Tibial nerve (tissue), 4 donors: ENCODE results near the gene SRSF9. TPM values are rescaled to one million over a fixed set of nuclear protein-coding genes. Genes with fewer than 3 reads are reported as not detected.

Source experiments
- DNase-seq, 2 donors: peaks; one replicate each; pipeline ENCODE4 v3.0.0-alpha.2; 2019; ENCODE audit warnings: low spot score in 2 of 2
- H3K27ac ChIP-seq, 4 donors: fragments of 200-600 bp; sonication (generic) in 3 of 4; one replicate each; pipeline ENCODE4 v1.5.1; 2017 to 2019; ENCODE audit warnings: mild to moderate bottlenecking in 1 of 4
- H3K27me3 ChIP-seq, 2 donors: fragments of 200-600 bp; sonication (generic) in 1 of 2; one replicate each; pipeline versions ENCODE4 v1.5.1 to v1.6.0; 2017 to 2019
- H3K36me3 ChIP-seq, 3 donors: fragments of 200-600 bp; sonication (generic); one replicate each; pipeline ENCODE4 v1.5.1; 2018 to 2019
- H3K4me1 ChIP-seq, 4 donors: fragments of 200-600 bp; sonication (generic) in 3 of 4; one replicate each; pipeline ENCODE4 v1.5.1; 2017 to 2019
- H3K4me3 ChIP-seq, 4 donors: fragments of 200-600 bp; sonication (generic) in 3 of 4; one replicate each; pipeline ENCODE4 v1.5.1; 2017 to 2019; ENCODE audit warnings: mild to moderate bottlenecking in 1 of 4, moderate library complexity in 1 of 4
- H3K9me3 ChIP-seq, 4 donors: fragments of 200-600 bp; sonication (generic) in 3 of 4; one replicate each; pipeline ENCODE4 v1.5.1; 2017 to 2019
- EP300 ChIP-seq, 2 donors: sonication (generic); formaldehyde crosslinking; IDR thresholded peaks; one replicate each; pipeline ENCODE4 v1.6.1; 2017; ENCODE audit warnings: antibody characterized with exemption in 2 of 2, mild to moderate bottlenecking in 1 of 2
- POLR2A ChIP-seq, 2 donors: fragments of 450-650 bp; IDR thresholded peaks; one replicate each; pipeline ENCODE4 v1.6.1; 2017; ENCODE audit warnings: antibody characterized with exemption in 2 of 2, mild to moderate bottlenecking in 2 of 2, moderate library complexity in 2 of 2
- WGBS, 2 donors: methylation state at CpG; one replicate each; pipeline ENCODE4 v1.1.5; 2018; 5-methylcytosine and 5-hydroxymethylcytosine counted together
- total RNA-seq, 4 donors: library from RNA; depleted of rRNA; stranded (reverse); fragments of >200 nt; gene quantifications; one replicate each; pipeline ENCODE4 v1.1.0, GENCODE V29; 2016
- TF ChIP-seq, protein P1 (sequence below), 5 experiments: fragments of 200-600 bp in 3 of 5; fragments of 450-650 bp in 2 of 5; sonication (generic) in 3 of 5; IDR thresholded peaks; one replicate each; pipeline ENCODE4 v1.5.1; 2016 to 2019; ENCODE audit warnings: antibody characterized with exemption in 5 of 5, mild to moderate bottlenecking in 3 of 5, moderate library complexity in 2 of 5

Gene SRSF9
- total RNA-seq, 4 donors from 2014 or later, result 66.6 to 90.6 (median 77.1) TPM

DNA sequence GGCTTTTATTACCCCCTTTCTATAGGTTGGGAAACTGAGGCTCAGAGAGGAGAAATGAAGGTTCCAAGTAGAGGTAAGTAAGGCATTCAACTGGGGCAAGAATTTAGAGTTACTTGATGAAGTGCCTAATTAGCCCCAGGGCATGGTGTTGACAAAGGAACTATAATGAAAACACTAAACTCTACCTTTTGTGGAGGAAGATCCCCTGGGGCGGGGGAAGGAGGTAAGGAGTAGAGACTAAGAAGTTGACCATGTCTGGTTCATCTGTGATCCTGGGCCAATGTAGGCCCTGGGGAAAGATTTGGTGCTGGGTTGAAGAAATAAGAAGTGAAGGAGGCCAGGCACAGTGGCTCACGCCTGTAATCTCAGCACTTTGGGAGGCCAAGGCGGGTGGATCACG, 47.8 kb downstream of the SRSF9 start:
- no peak for DNase-seq
- Histone ChIP-seq H3K4me1 (no peaks in the 10 kb centered on the region), H3K36me3 (no peaks in the 10 kb centered on the region), H3K27ac (no peak overlapping the region), H3K4me3 (no peak overlapping the region), H3K27me3 (no peaks in the 10 kb centered on the region), H3K9me3 (no peaks in the 10 kb centered on the region)
- WGBS, 2 donors, result 78 to 79% methylated on average over 4 of the region's 4 CpGs
- TF ChIP-seq, protein P1, sequence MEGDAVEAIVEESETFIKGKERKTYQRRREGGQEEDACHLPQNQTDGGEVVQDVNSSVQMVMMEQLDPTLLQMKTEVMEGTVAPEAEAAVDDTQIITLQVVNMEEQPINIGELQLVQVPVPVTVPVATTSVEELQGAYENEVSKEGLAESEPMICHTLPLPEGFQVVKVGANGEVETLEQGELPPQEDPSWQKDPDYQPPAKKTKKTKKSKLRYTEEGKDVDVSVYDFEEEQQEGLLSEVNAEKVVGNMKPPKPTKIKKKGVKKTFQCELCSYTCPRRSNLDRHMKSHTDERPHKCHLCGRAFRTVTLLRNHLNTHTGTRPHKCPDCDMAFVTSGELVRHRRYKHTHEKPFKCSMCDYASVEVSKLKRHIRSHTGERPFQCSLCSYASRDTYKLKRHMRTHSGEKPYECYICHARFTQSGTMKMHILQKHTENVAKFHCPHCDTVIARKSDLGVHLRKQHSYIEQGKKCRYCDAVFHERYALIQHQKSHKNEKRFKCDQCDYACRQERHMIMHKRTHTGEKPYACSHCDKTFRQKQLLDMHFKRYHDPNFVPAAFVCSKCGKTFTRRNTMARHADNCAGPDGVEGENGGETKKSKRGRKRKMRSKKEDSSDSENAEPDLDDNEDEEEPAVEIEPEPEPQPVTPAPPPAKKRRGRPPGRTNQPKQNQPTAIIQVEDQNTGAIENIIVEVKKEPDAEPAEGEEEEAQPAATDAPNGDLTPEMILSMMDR (IDR thresholded peaks at IDR 0.05), result no peak
- TF ChIP-seq EP300 (IDR thresholded peaks at IDR 0.05) (no peak), POLR2A (IDR thresholded peaks at IDR 0.05) (no peak)

DNA sequence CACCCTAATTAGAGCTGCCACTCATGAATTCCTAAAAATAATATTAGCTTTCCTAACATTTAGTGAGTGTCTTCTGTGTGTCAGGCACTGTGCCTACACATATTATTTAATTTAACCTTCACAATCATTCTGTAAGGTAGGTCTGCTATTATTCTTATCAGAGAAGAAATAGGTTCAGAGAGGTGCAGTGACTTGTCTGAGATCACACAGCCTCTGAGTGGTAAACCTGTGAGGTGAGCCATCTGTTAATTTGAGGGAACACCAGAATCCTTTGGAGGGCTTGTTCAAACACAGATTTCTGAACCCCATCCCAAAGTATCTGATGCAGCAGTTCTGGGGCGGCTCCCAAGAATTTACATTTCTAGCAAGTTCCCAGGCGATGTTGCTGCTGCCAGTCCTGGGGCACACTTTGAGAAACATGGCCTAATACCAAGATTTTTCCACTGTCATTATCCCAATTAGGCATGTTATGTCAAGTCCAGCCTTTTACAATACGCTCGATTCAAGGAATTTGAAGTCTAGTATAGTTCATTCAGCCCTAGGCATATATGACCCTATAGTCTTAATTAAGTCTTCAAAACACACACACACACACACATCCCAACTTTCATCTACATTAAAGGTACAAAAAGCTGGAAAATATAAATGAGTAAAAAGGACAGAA, 51.5 kb downstream of the SRSF9 start:
- no peak overlapping the region for H3K4me3 ChIP-seq
- no peaks in the 10 kb centered on the region for H3K36me3 ChIP-seq
- 76 to 81% methylated on average over 4 of the region's 4 CpGs for WGBS, 2 donors
- H3K4me1 ChIP-seq, result no peaks in the 10 kb centered on the region
- no peaks in the 10 kb centered on the region for H3K27me3 ChIP-seq
- H3K27ac ChIP-seq, result no peak overlapping the region
- TF ChIP-seq POLR2A (IDR thresholded peaks at IDR 0.05) (no peak), EP300 (IDR thresholded peaks at IDR 0.05) (no peak)
- TF ChIP-seq, protein P1 (IDR thresholded peaks at IDR 0.05), result no peak
- no peak for DNase-seq
- no peaks in the 10 kb centered on the region for H3K9me3 ChIP-seq

DNA sequence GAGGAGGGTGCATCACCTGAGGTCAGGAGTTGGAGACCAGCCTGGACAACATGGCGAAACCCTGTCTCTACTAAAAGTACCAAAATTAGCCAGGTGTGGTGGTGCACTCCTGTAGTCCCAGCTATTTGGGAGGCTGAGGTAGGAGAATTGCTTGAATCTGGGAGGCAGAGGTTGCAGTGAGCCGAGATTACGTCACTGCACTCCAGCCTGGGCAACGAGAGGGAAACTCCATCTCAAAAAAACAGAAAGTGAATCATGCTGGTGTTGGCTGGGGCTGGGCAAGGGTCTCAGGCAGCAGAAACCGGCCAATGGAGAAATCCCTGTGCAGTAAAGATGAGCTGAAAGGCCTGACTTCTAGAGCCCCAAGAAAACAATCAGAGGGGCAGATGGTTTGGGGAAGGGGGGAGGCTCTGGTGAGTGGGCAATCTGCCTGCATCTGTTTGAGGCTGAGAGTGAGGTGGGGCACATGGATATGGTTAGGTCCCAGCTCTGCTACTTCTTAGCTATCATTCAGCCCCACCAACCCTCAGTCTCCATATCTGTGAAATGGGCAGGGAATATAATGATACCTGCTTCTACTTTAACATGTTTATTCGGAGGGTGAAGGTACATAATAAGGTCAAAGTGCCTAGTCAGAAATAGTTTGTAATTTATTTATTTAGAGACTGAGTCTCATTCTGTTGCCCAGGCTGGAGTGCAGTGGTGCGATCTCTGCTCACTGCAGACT, 52.9 kb downstream of the SRSF9 start:
- Histone ChIP-seq H3K27ac (no peak overlapping the region), H3K4me1 (no peaks in the 10 kb centered on the region), H3K27me3 (no peaks in the 10 kb centered on the region), H3K36me3 (no peaks in the 10 kb centered on the region), H3K4me3 (no peak overlapping the region), H3K9me3 (no peaks in the 10 kb centered on the region)
- no peak for TF ChIP-seq POLR2A (IDR thresholded peaks at IDR 0.05)
- TF ChIP-seq, protein P1 (IDR thresholded peaks at IDR 0.05), result no peak
- no peak for TF ChIP-seq EP300 (IDR thresholded peaks at IDR 0.05)
- 77 to 82% methylated on average over 7 of the region's 7 CpGs for WGBS, 2 donors
- no peak for DNase-seq

DNA sequence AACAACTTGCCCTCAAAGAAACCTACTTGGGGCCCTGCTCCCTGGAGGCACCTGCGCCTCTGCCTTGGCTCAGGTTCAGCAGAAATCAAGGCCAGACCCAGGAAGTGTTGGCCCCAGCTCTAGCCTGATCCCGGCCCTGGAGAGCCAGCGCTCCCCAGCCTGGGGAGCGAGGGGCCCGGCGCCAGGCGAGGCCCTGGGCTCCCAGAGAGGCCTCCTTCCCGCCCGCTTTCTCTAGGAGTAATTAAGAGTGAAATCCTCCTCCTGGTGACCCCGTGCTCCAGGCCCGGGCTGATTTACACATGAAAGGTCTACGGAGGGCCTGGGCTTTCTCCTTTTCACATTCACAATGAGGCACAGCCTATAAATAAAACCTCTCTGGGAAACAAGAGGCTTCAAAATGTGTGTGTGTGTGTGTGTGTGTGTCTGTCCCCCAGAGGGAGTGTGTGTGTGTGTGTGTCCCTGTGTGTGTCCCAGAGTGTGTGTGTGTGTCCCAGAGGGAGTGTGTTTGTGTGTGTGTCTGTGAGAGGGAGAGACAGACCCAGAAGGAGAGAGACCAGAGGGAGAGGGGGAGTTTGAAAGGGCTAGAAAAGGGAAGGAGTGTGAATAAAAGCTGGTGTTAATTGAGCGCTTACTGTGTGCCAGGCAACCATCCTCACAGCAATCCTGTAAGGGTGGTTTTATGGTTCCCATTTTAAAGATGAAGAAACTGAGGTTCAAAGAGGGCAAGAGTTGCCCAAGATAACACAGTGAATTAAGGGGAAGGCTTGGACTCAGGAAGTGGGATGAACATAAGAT, 55.5 kb downstream of the SRSF9 start:
- Histone ChIP-seq H3K27ac (no peak overlapping the region), H3K9me3 (no peaks in the 10 kb centered on the region), H3K4me1 (no peaks in the 10 kb centered on the region), H3K27me3 (no peaks in the 10 kb centered on the region), H3K36me3 (no peaks in the 10 kb centered on the region), H3K4me3 (no peak overlapping the region)
- TF ChIP-seq EP300 (IDR thresholded peaks at IDR 0.05) (no peak), POLR2A (IDR thresholded peaks at IDR 0.05) (no peak)
- TF ChIP-seq, protein P1 (IDR thresholded peaks at IDR 0.05), result no peak
- no peak for DNase-seq
- 30 to 34% methylated on average over 12 to 13 of the region's 13 CpGs for WGBS, 2 donors

DNA sequence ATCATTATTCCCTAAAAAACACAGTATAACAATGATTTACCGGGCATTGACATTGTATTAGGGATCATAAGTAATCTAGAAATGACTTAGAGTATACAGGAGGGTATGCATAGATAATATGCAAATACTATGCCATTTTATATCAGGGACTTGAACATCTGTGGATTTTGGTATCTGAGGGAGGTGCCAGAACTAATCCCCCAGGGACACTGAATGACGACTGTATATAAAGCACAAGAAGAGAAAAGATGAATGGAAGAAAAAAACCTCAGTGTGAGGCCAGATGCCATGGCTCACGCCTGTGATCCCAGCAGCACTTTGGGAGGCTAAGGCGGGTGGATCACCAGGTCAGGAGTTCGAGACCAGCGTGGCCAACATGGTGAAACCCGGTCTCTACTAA, 57.1 kb downstream of the SRSF9 start:
- no peak for TF ChIP-seq POLR2A (IDR thresholded peaks at IDR 0.05)
- TF ChIP-seq, protein P1 (IDR thresholded peaks at IDR 0.05), result no peak
- TF ChIP-seq EP300 (IDR thresholded peaks at IDR 0.05), result no peak
- no peaks in the 10 kb centered on the region for H3K27me3 ChIP-seq
- no peaks in the 10 kb centered on the region for H3K36me3 ChIP-seq
- H3K4me1 ChIP-seq, result no peaks in the 10 kb centered on the region
- no peak for DNase-seq
- no peaks in the 10 kb centered on the region for H3K9me3 ChIP-seq
- H3K27ac ChIP-seq, result no peak overlapping the region
- H3K4me3 ChIP-seq, result no peak overlapping the region
- 69 to 72% methylated on average over 7 of the region's 7 CpGs for WGBS, 2 donors
